ENCODE data around the gene ZNF391.
A peak's percentile ranks its signal among the peaks of the same experiment; 100 is the strongest.
"Not testable (repeated sequence)": the region's sequence is repeated elsewhere in the genome, so short reads cannot be mapped to it uniquely, and the experiment has no call there.

ZNF391 gene

GRCh38 chr6:27424851-27425250 is 36.3 kb downstream of the ZNF391 start:
- not testable (repeated sequence) for DNase-seq

- no peak for DNase-seq
These were observed 37.6 kb downstream of the ZNF391 start for GRCh38 chr6:27426045-27426620.

GRCh38 chr6:27428502-27428901 is 39.9 kb downstream of the ZNF391 start:
- DNase-seq = no peak

- no peak for DNase-seq
These were observed 40.4 kb downstream of the ZNF391 start for GRCh38 chr6:27428966-27429365.

- DNase-seq = no peak
These were observed 45.2 kb downstream of the ZNF391 start for GRCh38 chr6:27433714-27434113.

- DNase-seq = no peak
These were observed 50.8 kb downstream of the ZNF391 start for GRCh38 chr6:27439371-27439770.

GRCh38 chr6:27441001-27441400 is 52.4 kb downstream of the ZNF391 start:
- DNase-seq = no peak

- no peak for DNase-seq
These were observed 54.4 kb downstream of the ZNF391 start for GRCh38 chr6:27442932-27443331.

GRCh38 chr6:27448456-27448855 is 59.9 kb downstream of the ZNF391 start:
- no peak for DNase-seq

- no peak for DNase-seq
These were observed 63.3 kb downstream of the ZNF391 start for GRCh38 chr6:27451660-27452390.

- peak; percentile 53 for DNase-seq
These were observed 63.9 kb downstream of the ZNF391 start for GRCh38 chr6:27452496-27452897.

Data from hematopoietic multipotent progenitor cell treated with erythropoietin and hydrocortisone succinate and interleukin-3 and kit ligand, for 4 days (in vitro differentiated cells).